SK-N-MC (cell line): ENCODE results near the gene CWC15.
"Not testable (repeated sequence)": the region's sequence is repeated elsewhere in the genome, so short reads cannot be mapped to it uniquely, and the experiment has no call there.

Source experiments
- DNase-seq: peaks from one replicate; pipeline ENCODE4 v3.0.0-alpha.2; 2011; ENCODE audit warnings: low read depth, low spot score
- H3K27ac ChIP-seq: fragments of 200-600 bp; sonication (generic); 2 replicates; pipeline ENCODE4 v1.5.1; 2016; ENCODE audit warnings: mixed run types
- H3K36me3 ChIP-seq: fragments of 200-600 bp; sonication (generic); 2 replicates; pipeline ENCODE4 v1.6.1; 2017; ENCODE audit warnings: antibody characterized with exemption, low read length, mixed read lengths; ENCODE audit not compliant: insufficient read depth
- H3K4me3 ChIP-seq: fragments of 200-600 bp; sonication (generic); 2 replicates; pipeline ENCODE4 v1.5.1; 2016
- H3K9ac ChIP-seq: fragments of 200-600 bp; sonication (generic); 2 replicates; pipeline ENCODE4 v1.8.0; 2017; ENCODE audit warnings: mixed run types, mixed read lengths; ENCODE audit not compliant: insufficient read length
- H3K9me3 ChIP-seq: fragments of 200-600 bp; sonication (generic); 2 replicates; pipeline ENCODE4 v1.6.1; 2017; ENCODE audit warnings: low read depth, mild to moderate bottlenecking, antibody characterized with exemption, low read length, moderate library complexity, mixed read lengths
- EZH2 ChIP-seq: fragments of 200-600 bp; sonication (generic); IDR thresholded peaks from one replicate; pipeline ENCODE4 v1.6.1; 2017; ENCODE audit warnings: antibody characterized with exemption
- FOXP2 ChIP-seq: optimal IDR thresholded peaks from 2 replicates; pipeline ENCODE3; 2011; ENCODE audit warnings: mild to moderate bottlenecking, moderate library complexity; ENCODE audit not compliant: insufficient read depth; ENCODE audit errors: extremely low read length, control extremely low read depth
- POLR2AphosphoS5 ChIP-seq: IDR thresholded peaks from 2 replicates; pipeline ENCODE4 v1.6.1; 2012; ENCODE audit warnings: mild to moderate bottlenecking, low read depth, low read length, borderline replicate concordance

Gene CWC15

GRCh38 chr11:94926698-94927237 is 46.6 kb downstream of the CWC15 start:
- Histone ChIP-seq H3K27ac (no peak overlapping the region), H3K4me3 (no peak overlapping the region), H3K9ac (no peak overlapping the region), H3K36me3 (no peaks in the 10 kb centered on the region), H3K9me3 (no peaks in the 10 kb centered on the region)
- no peak for DNase-seq
- TF ChIP-seq EZH2 (no peak), FOXP2 (no peak), POLR2AphosphoS5 (no peak)

- Histone ChIP-seq H3K27ac (no peak overlapping the region), H3K9me3 (no peaks in the 10 kb centered on the region), H3K4me3 (no peak overlapping the region), H3K9ac (no peak overlapping the region), H3K36me3 (no peaks in the 10 kb centered on the region)
- DNase-seq = no peak
- TF ChIP-seq POLR2AphosphoS5 (no peak), EZH2 (no peak), FOXP2 (no peak)
Observed at GRCh38 chr11:94926271-94926625, 47.1 kb downstream of the CWC15 start.

- Histone ChIP-seq H3K4me3 (no peak overlapping the region), H3K9ac (no peak overlapping the region), H3K9me3 (no peaks in the 10 kb centered on the region), H3K27ac (no peak overlapping the region), H3K36me3 (no peaks in the 10 kb centered on the region)
- TF ChIP-seq FOXP2 (no peak), EZH2 (no peak), POLR2AphosphoS5 (no peak)
- DNase-seq = no peak
Observed at GRCh38 chr11:94925422-94926270, 47.7 kb downstream of the CWC15 start.

GRCh38 chr11:94924612-94925011 is 48.7 kb downstream of the CWC15 start:
- TF ChIP-seq EZH2 = no peak
- TF ChIP-seq POLR2AphosphoS5 = no peak
- TF ChIP-seq FOXP2 = no peak
- H3K4me3 ChIP-seq = 0 out of 2 replicates have a peak overlapping the region, but pooled peaks have one; percentile 5
- H3K27ac ChIP-seq = no peak overlapping the region
- DNase-seq = no peak
- H3K9me3 ChIP-seq = no peaks in the 10 kb centered on the region
- H3K9ac ChIP-seq = no peak overlapping the region
- H3K36me3 ChIP-seq = no peaks in the 10 kb centered on the region

- H3K9ac ChIP-seq = no peak overlapping the region
- TF ChIP-seq FOXP2 = no peak
- no peak for TF ChIP-seq POLR2AphosphoS5
- no peak for TF ChIP-seq EZH2
- DNase-seq = no peak
- no peak overlapping the region for H3K27ac ChIP-seq
- no peaks in the 10 kb centered on the region for H3K36me3 ChIP-seq
- no peak overlapping the region for H3K4me3 ChIP-seq
- no peaks in the 10 kb centered on the region for H3K9me3 ChIP-seq
Observed at GRCh38 chr11:94924171-94924572, 49.2 kb downstream of the CWC15 start.

- Histone ChIP-seq H3K9ac (no peak overlapping the region), H3K9me3 (no peaks in the 10 kb centered on the region), H3K36me3 (no peaks in the 10 kb centered on the region), H3K27ac (no peak overlapping the region), H3K4me3 (no peak overlapping the region)
- TF ChIP-seq POLR2AphosphoS5 = no peak
- no peak for TF ChIP-seq EZH2
- no peak for TF ChIP-seq FOXP2
- no peak for DNase-seq
Observed at GRCh38 chr11:94923004-94923334, 50.4 kb downstream of the CWC15 start.

GRCh38 chr11:94922321-94923003 is 50.9 kb downstream of the CWC15 start:
- DNase-seq = no peak
- Histone ChIP-seq H3K9ac (no peak overlapping the region), H3K36me3 (no peaks in the 10 kb centered on the region), H3K4me3 (no peak overlapping the region), H3K9me3 (no peaks in the 10 kb centered on the region), H3K27ac (no peak overlapping the region)
- TF ChIP-seq POLR2AphosphoS5 (no peak), FOXP2 (no peak), EZH2 (no peak)

- Histone ChIP-seq H3K27ac (no peak overlapping the region), H3K9me3 (no peaks in the 10 kb centered on the region), H3K36me3 (no peaks in the 10 kb centered on the region), H3K4me3 (no peak overlapping the region), H3K9ac (no peak overlapping the region)
- no peak for TF ChIP-seq POLR2AphosphoS5
- TF ChIP-seq EZH2 = no peak
- no peak for TF ChIP-seq FOXP2
- DNase-seq = no peak
Observed at GRCh38 chr11:94920311-94920710, 53.0 kb downstream of the CWC15 start.

GRCh38 chr11:94913718-94914394 is 59.5 kb downstream of the CWC15 start:
- not testable (repeated sequence) for H3K4me3 ChIP-seq, H3K36me3 ChIP-seq, H3K27ac ChIP-seq, H3K9ac ChIP-seq, H3K9me3 ChIP-seq, DNase-seq
